OCI-LY3 (cell line): ENCODE results near the gene SLC25A42.

Experiments used
- EZH2phosphoT487 ChIP-seq: fragments of 200-600 bp; shearing (Covaris generic); IDR thresholded peaks from 2 replicates; pipeline ENCODE4 v1.6.1; 2018; ENCODE audit warnings: antibody characterized with exemption, mixed run types, low read depth
- TF ChIP-seq, protein P1 (sequence below): fragments of 200-600, 300-600 bp; sonication (generic); IDR thresholded peaks from 2 replicates; pipeline ENCODE4 v1.5.1; 2014; ENCODE audit warnings: antibody characterized with exemption, low read length, low read depth

DNA sequence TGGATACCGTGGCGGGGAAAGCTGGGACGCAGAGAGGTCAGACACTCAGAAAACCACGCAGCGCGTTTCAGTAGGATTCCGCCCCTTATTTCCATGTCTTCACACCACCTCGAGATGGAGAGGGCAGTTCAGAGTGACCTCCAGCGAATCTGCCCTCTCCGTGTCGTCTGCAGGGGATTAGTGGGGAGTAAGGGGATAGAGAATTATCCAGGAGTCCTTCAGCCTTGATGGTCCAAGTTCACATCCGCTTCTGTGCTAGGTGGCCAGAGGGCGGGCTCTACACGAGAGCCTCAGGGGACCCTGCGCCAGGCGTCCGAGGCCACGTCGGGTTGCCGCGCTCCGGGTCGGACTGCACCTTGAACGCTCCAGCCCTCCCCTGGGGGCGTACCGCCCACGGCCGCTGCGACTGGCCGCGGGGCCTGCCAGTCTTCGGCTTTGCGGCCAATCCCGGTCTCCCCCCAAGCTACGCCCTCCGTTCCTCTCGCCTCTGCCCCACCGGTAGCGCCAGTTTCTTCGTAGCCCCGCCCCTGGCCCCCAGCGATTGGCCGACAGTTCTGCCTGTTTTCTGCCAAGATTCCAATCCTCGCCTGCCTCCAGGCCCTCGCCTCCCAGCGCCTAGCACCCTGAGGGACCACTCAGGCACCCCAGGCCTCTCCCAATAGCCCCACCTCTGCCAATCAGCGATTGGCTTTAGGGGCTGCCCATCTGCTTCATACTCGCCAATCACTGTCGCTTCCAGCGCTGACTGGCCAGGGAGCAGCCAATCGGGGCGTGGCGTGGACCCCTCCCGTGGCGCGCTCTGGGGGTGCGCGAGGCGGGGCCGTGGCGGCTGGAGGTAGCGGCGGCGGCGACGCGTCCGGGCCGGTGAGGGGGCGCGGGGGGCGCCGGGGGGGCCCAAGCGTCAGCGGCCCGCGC, at the start of gene SLC25A42:
- TF ChIP-seq, protein P1, sequence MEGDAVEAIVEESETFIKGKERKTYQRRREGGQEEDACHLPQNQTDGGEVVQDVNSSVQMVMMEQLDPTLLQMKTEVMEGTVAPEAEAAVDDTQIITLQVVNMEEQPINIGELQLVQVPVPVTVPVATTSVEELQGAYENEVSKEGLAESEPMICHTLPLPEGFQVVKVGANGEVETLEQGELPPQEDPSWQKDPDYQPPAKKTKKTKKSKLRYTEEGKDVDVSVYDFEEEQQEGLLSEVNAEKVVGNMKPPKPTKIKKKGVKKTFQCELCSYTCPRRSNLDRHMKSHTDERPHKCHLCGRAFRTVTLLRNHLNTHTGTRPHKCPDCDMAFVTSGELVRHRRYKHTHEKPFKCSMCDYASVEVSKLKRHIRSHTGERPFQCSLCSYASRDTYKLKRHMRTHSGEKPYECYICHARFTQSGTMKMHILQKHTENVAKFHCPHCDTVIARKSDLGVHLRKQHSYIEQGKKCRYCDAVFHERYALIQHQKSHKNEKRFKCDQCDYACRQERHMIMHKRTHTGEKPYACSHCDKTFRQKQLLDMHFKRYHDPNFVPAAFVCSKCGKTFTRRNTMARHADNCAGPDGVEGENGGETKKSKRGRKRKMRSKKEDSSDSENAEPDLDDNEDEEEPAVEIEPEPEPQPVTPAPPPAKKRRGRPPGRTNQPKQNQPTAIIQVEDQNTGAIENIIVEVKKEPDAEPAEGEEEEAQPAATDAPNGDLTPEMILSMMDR: no peak
- no peak for TF ChIP-seq EZH2phosphoT487
